PC-3 (cell line): ENCODE data around the gene ACER1.

ENCODE experiments used
- CTCF ChIP-seq: fragments of 300-600 bp; sonication (generic); conservative IDR thresholded peaks from 2 replicates; pipeline ENCODE4 v1.5.1; 2017; ENCODE audit warnings: antibody characterized with exemption, low read depth, mild to moderate bottlenecking, low read length
- EZH2 ChIP-seq: fragments of 300-600 bp; sonication (generic); IDR thresholded peaks from one replicate; pipeline ENCODE4 v1.6.1; 2017; ENCODE audit warnings: antibody characterized with exemption, mild to moderate bottlenecking, low read length; ENCODE audit not compliant: unreplicated experiment
- EZH2phosphoT487 ChIP-seq: fragments of 300-600 bp; sonication (generic); IDR thresholded peaks from 2 replicates; pipeline ENCODE4 v1.6.1; 2018; ENCODE audit warnings: mild to moderate bottlenecking, antibody characterized with exemption, low read length, borderline replicate concordance

- TF ChIP-seq CTCF (no peak), EZH2 (no peak), EZH2phosphoT487 (no peak)
Observed at GRCh38 chr19:6260376-6260775, 73.0 kb downstream of the ACER1 start.
